ENCODE data around the gene ARAP3.

ARAP3 gene

DNA sequence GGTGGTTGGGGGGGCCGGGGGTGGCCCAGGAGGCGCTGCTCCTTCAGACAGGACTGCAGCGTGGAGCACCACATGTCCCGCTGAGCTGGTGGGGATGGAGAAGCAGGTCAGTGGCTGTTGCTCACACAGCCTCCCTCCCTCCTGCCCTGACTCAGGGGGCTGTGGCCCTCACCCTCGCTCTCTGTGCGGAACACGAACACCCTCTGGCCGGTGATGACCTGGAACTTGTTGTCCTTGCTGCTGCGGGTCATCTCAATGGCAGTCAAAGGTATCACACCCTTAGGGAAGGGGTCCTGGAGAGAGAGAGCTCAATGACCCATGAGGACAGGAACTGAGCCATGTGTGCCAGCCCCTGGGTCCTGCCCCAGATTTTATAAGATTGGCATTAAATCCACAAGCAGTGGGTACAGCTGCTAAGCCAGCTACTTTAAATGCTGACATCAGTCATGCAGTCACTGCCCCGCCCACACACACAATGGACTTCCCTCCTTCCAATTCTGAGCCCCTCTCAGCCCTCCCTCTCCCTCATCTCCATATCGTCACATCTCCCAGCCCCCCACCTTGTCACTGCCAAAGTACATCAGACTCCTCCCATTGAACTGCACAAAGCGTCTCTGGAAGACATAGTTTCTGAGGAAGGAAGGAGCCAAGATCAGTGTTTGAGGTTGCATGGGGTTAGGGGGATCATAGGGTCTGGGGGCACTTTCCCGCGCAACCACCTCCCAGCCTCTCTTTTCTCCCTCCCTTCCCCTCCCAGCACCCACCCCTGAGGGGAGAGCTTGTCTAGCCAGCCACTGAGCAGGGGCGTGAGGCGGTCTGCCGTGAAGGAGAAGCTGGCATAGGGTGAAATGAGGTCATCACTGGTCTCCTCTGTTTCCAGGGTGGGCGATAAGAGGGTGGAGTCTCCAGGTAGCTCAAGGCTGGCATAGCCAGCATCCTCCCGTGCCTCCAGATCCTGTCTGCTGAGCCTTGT lies 8.9 kb downstream of the ARAP3 start:
- DNase-seq (ENCODE audit: low read depth, low spot score), result no peak

- DNase-seq (ENCODE audit: low read depth, low spot score), result no peak
These were observed 9.8 kb downstream of the ARAP3 start for GRCh38 chr5:141672071-141672840.

- DNase-seq (ENCODE audit: low read depth, low spot score), result no peak
These were observed 12.5 kb downstream of the ARAP3 start for GRCh38 chr5:141669520-141669919.

DNA sequence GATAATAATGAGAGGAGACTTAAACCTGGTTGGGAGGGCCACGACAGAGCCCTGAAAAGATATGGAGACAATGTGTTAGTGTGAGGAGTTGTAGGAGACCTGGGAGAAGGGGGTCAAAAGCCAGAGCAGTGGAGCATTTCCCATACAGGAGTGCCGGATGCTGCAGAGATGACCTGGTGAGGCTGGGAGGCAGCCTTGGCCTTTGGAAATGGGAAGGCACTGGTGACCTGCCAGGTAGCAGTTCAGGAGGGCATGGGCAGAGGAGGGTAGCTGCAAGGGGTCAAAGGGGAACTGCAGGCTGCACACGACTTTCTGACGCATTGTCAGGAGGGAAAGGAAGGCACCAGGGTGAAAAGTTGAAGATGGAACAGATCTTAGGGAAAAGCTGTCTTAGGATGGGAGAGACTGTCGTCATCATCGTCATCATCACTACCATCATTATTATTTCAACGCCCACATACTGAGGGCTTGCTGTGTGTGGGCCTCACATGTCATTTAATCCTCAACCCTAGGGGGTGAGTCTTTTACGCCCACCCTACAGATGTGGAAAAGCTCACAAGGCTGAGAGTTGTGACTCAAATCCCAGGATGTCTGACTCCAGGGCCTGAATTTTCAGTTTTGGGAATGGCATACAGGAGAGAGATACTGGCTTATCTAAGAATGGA lies 13.3 kb downstream of the ARAP3 start:
- DNase-seq (ENCODE audit: low read depth, low spot score), result no peak

DNA sequence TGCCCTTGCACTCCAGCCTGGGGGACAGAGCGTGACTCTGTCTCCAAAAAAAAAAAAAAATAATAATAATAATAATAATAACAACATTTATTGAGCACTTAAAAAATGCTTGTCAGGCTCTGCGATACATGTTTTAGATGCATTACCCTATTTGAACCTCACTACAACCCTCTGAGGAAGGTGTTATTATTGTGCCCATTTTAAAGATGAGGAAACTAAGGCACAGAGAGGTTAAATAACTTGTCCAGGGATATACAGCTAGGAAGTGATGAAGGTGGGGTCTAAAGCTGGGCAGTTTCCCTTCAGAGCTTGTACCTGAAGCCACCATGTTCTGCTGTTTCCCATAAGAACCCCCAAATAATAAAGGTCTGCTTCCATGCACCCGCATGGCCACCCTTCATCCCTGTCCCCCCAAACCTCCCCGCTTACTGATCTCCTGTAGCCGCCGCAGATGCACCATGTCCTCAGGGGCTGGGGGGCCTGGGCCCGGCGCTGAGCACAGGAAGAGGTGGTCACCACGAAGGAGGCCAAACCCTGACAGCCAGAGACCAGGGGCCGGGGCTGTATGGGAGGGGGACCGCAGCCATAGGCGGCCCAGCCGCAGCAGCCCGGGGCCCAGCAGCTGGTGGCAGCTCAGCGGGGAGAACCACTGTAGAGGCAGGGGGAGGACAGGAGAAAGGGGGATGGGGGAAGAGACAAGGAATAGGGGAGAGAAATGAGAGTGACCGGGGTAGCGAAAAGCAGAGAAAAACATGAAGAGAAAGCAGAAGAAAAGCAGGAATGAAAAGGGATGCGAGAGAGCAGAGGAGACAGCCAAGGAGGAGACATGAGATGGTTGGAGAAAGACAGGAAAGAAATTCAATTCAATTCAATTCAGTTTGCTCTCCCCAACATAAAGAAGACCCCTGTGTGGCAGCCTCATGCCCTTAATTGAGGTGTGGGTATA lies 15.8 kb downstream of the ARAP3 start:
- no peak for DNase-seq (ENCODE audit: low read depth, low spot score)

DNA sequence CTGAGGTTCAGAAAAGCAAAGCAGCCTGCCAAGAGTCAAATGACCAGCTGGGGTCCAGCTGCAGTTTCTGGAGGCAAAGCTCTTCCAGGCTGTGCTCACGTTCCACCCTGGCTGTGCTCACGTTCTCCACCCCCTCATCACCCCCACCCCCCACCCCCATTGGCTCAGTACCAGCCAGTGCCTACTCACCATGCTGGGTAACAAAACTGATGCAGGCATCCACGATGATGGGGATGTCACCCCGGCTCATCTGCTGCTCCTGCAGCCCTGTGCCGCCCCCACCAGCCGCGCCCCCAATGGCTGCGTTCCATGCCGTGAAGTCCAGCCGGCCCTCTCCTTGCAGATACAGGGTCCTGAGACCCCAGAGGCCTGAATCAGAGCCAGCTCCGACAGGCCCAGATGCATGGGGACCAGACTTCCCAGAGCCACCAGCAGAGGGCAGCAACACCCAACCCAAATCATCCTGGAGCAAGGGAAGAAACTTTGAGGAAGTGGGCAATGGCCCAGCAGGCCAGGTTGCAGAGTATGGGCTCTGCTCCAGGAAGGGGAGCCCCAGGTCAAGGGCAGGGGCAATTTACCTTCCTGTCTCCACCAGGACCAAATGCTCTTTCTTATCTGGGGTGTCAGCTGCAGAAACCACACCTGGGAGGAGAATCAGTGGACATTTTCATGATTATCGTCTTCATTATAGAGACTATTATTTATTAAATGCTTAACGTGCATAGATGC lies 17.1 kb downstream of the ARAP3 start:
- DNase-seq (ENCODE audit: low read depth, low spot score), result peak; percentile 46

DNA sequence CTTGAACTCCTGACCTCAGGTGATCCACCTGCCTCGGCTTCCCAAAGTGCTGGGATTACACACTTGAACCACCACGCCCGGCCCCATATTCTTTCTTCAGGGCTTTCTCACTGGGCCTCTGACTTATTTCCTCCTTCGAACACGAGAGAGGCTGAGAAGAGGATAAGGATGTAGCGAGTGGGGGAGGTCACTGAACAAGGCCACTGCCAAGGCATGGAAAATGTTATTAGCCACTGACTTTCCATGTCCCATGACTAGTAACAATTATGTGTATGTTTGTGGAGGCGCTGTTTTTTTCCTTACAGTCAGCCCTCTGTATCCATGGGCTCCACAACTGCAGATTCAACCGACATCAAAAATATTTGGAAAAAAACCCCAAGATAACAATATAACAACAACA lies 18.5 kb downstream of the ARAP3 start:
- DNase-seq (ENCODE audit: low read depth, low spot score), result no peak

- DNase-seq (ENCODE audit: low read depth, low spot score), result no peak
These were observed 20.0 kb downstream of the ARAP3 start for GRCh38 chr5:141662028-141662427.

DNA sequence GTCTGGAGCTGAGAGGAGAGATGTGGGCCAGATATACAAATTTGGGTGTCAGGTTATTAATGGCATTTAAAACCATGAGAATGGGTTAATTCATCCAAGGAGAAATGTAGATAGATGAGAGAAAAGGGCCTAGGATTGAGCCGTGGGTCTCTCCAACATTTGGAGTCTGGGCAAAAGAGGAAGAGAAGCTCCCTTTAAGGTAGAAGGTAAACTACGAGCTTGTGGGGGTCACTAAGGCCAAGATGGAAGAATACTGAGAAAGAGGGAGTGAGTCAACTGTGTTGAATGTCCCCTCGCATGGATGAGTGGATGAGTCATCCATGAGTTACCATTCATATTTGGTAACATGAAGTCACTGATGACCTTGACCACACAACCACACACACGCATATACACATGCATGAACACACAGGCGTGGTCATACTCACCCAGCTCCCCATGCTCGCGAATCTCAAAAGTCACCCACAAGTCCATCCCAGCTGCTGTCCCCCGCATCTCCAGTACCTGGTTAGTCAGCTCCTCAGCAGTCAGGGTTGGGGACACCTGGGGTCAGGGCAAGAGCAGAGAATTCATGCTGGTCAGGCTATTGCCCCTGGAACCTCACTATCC lies 24.0 kb downstream of the ARAP3 start:
- DNase-seq (ENCODE audit: low read depth, low spot score), result no peak

- DNase-seq (ENCODE audit: low read depth, low spot score), result no peak
These were observed 24.6 kb downstream of the ARAP3 start for GRCh38 chr5:141657404-141657803.

DNA sequence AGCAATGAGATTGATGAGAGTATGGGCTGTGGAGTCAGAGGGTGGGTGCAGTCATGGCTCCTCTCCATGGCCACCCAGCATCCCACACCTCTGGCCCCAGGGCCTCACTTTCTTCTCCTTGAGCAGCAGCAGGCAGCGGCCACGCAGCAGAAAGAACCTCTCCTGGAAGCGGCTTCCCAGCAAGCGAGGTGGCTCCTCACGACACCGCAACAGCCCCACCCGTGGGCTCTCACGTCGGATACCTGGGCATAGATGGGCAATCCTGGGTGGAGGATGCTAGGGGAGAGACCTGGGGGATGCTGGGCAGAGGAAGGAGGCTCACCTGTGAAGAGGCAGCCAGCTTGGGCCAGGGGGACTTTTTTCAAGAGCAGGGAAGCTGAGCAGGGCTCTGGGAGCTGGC lies 25.6 kb downstream of the ARAP3 start:
- DNase-seq (ENCODE audit: low read depth, low spot score), result no peak

- DNase-seq (ENCODE audit: low read depth, low spot score), result no peak
These were observed 27.0 kb downstream of the ARAP3 start for GRCh38 chr5:141655020-141655419.

DNA sequence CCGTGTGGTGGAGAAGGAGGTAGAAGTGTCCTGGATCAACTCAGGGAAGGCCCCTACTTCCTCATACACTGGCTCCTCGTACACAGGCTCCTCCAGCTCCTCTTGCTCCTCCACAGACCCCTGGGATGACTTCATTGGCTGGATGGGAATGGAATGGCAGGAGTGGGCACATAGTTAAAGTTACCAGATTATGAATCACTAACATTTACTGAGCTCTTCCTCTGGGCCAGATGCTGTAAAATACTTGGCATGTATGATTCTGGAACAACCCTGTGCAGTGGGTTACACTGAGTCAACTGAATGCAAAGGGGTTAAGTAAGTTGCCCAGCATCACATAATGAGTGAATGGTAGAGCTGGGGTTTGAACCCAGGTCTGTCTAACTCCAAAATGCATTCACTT lies 27.7 kb downstream of the ARAP3 start:
- no peak for DNase-seq (ENCODE audit: low read depth, low spot score)

DNA sequence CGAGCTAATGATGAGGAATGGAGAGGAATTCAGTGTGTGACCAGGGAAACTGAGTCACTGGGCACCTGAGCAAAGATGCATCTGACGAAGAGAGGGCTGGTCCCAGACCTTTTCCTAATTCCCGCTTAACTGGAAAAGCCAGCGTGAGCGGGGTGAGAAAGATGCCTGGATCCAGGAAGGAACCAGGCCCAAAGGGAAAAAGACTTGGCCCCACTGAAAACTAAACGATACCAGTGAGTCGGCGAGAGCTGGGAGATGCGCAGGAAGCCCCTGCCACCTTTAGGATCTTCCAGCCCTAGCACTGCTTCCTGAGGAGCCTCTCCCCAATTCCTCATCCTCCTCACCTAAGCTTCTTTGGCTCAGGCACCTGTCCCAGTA lies 30.3 kb downstream of the ARAP3 start:
- no peak for DNase-seq (ENCODE audit: low read depth, low spot score)

DNA sequence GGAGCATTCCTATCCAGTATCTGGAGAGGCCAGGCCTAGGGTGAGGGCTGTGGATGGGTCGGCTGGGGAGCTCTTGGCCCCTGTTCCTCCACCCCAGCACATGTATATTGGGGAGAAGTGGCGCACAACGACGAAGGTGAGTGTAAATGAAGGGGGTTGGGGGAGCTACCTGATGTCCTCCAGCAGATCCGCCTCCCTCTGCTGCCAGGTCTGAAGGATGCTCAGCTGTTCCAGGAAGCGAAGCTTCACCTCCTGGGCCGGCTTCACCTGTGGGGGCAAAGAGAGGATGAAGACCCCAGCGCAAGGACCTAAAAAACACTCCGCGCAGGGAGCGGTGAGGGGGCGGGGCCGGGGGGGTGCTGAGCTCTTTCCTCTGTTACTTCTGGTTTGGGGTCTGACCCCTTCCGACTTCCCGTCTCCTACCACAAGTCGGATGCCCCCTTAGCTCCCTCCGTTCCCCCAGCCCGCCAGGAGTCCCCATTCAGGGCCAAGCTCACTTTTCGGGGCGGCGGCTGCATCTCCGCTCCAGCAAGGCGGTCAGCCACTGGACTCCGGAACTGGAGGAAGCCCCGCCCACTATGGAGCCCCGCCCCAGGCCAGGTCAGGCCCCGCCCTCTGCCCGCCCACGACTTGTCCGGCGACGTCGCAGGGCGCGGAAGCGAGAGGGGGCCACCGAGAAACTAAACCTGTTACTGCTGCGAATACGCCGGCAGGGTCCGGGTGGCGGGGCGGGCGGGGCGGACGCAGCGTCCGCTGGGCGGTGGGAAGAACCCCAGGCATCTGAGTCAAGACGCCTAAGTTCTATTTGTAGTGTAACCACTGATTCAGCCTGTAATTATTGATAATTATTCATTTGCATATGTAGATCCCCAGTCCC lies 30.9 kb downstream of the ARAP3 start, which contains the start of gene FCHSD1:
FCHSD1 (minus strand) TSS at position 568 of the 877 bp plus-strand sequence; CDS start at position 518, 50 bp downstream.
- DNase-seq (ENCODE audit: low read depth, low spot score), result peak; percentile 64

DNA sequence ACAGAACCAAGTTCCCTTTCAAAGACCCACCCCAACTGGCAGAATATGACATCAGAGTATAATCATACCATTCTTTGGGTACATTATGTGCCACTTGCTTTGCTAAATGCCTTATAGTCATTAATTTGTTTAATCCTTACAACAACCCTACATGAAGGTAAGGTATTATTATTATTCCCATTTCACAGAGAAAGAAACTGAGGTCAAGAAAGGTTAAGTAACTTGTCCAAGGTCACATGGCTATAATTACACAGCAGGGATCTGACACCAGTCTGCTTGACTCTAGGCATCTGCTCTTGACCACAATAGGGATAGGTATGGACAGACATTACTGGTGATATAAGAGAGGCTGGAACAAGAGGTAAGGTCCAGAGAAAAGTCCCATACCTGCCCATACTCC lies 32.1 kb downstream of the ARAP3 start:
- DNase-seq (ENCODE audit: low read depth, low spot score), result no peak

DNA sequence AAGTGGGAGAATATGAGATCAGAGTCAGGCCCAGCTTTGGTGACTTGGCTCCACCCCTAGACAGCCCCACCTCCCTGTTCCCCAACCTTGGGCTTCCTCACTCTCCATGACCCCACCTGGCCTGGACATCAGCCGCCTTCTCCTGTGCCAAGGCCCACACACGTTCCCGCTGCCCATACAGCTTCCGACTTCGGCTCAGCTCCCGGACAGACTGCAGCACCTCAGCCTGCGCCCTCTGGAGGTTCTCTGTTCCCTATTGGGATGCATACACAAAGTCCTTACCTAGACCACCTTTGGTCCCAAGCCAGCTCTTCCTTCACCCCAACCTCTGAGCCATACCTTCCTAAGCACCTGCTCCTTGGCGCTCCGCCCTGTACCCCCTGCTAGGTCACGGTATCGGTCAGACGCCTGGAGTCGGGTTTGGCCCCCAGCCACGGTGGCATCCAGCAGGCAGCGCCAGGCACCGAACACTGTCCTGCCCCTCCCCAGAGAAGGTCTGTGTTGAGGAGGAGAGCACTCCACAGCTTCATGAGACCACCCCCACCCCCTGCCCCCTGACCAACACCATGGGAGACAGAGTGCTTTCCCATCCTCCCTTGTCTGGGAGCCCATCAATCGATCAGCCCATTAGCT lies 32.9 kb downstream of the ARAP3 start:
- DNase-seq (ENCODE audit: low read depth, low spot score), result no peak

- no peak for DNase-seq (ENCODE audit: low read depth, low spot score)
These were observed 34.2 kb downstream of the ARAP3 start for GRCh38 chr5:141647851-141648250.

Data from activated CD4-positive, CD25-positive, alpha-beta regulatory T cell treated with anti-CD3 and anti-CD28 coated beads, Interleukin-2, amount 50 U/mL, for 16 hours (primary cell).